Measurements from ENCODE around the gene ORC2. TPM values are rescaled to one million over a fixed set of nuclear protein-coding genes. Genes with fewer than 3 reads are reported as not detected.
"Not testable (repeated sequence)": the region's sequence is repeated elsewhere in the genome, so short reads cannot be mapped to it uniquely, and the experiment has no call there.

Gene ORC2
- polyA plus RNA-seq, 2 donors = 6.0 to 7.0 TPM

GRCh38 chr2:200905618-200906296 lies 57.7 kb downstream of the ORC2 start:
- no peaks in the 10 kb centered on the region for H3K9me3 ChIP-seq (ENCODE audit: control insufficient read depth in 2 of 2, insufficient read depth in 1 of 2, low read depth in 1 of 2, low read length in 1 of 2)
- no peak overlapping the region for H3K27ac ChIP-seq (ENCODE audit: low read depth in 2 of 2, low read length in 1 of 2)
- WGBS, 2 donors = 50 to 59% methylated on average over 2 of the region's 2 CpGs
- no peak overlapping the region for H3K4me3 ChIP-seq (ENCODE audit: low read depth in 1 of 2, low read length in 2 of 2)
- H3K4me1 ChIP-seq (ENCODE audit: control insufficient read depth in 2 of 2, insufficient read depth in 2 of 2, low read length in 1 of 2) = no peaks in the 10 kb centered on the region
- H3K27me3 ChIP-seq (ENCODE audit: control insufficient read depth in 1 of 2, insufficient read depth in 2 of 2, low read length in 2 of 2) = no peaks in the 10 kb centered on the region
- peaks cover 0 to 3% of the 10 kb centered on the region in 2 donors for H3K36me3 ChIP-seq (ENCODE audit: control insufficient read depth in 2 of 2, insufficient read depth in 2 of 2, low read length in 1 of 2)

GRCh38 chr2:200901459-200902072 lies 61.9 kb downstream of the ORC2 start:
- H3K9me3 ChIP-seq (ENCODE audit: control insufficient read depth in 2 of 2, insufficient read depth in 1 of 2, low read depth in 1 of 2, low read length in 1 of 2) = no peaks in the 10 kb centered on the region
- H3K36me3 ChIP-seq (ENCODE audit: control insufficient read depth in 2 of 2, insufficient read depth in 2 of 2, low read length in 1 of 2) = peaks cover 5 to 8% of the 10 kb centered on the region in 2 donors
- no peak overlapping the region for H3K27ac ChIP-seq (ENCODE audit: low read depth in 2 of 2, low read length in 1 of 2)
- no peaks in the 10 kb centered on the region for H3K4me1 ChIP-seq (ENCODE audit: control insufficient read depth in 2 of 2, insufficient read depth in 2 of 2, low read length in 1 of 2)
- no peak overlapping the region for H3K4me3 ChIP-seq (ENCODE audit: low read depth in 1 of 2, low read length in 2 of 2)
- H3K27me3 ChIP-seq (ENCODE audit: control insufficient read depth in 1 of 2, insufficient read depth in 2 of 2, low read length in 2 of 2) = no peaks in the 10 kb centered on the region
- WGBS, 2 donors = 7 to 10% methylated on average over 4 of the region's 4 CpGs

GRCh38 chr2:200899482-200899881 lies 64.0 kb downstream of the ORC2 start:
- Histone ChIP-seq H3K27ac (ENCODE audit: low read depth in 2 of 2, low read length in 1 of 2) (no peak overlapping the region), H3K4me3 (ENCODE audit: low read depth in 1 of 2, low read length in 2 of 2) (no peak overlapping the region), H3K36me3 (ENCODE audit: control insufficient read depth in 2 of 2, insufficient read depth in 2 of 2, low read length in 1 of 2) (peaks cover 6 to 14% of the 10 kb centered on the region in 2 donors), H3K9me3 (ENCODE audit: control insufficient read depth in 2 of 2, insufficient read depth in 1 of 2, low read depth in 1 of 2, low read length in 1 of 2) (no peaks in the 10 kb centered on the region), H3K4me1 (ENCODE audit: control insufficient read depth in 2 of 2, insufficient read depth in 2 of 2, low read length in 1 of 2) (no peaks in the 10 kb centered on the region), H3K27me3 (ENCODE audit: control insufficient read depth in 1 of 2, insufficient read depth in 2 of 2, low read length in 2 of 2) (no peaks in the 10 kb centered on the region)

GRCh38 chr2:200888704-200889625 lies 74.5 kb downstream of the ORC2 start, which contains the start of the genes NIF3L1 and PPIL3:
Gene NIF3L1, plus strand, starts transcription at chr2:200889371. Its CDS starts 2,573 bp downstream, at chr2:200891944.
Gene PPIL3, minus strand, starts transcription at chr2:200889077. Its CDS starts 1,462 bp downstream, at chr2:200887615.
- no peaks in the 10 kb centered on the region for H3K9me3 ChIP-seq (ENCODE audit: control insufficient read depth in 2 of 2, insufficient read depth in 1 of 2, low read depth in 1 of 2, low read length in 1 of 2)
- H3K36me3 ChIP-seq (ENCODE audit: control insufficient read depth in 2 of 2, insufficient read depth in 2 of 2, low read length in 1 of 2) = no peaks in the 10 kb centered on the region
- no peaks in the 10 kb centered on the region for H3K27me3 ChIP-seq (ENCODE audit: control insufficient read depth in 1 of 2, insufficient read depth in 2 of 2, low read length in 2 of 2)
- peak within 1 kb of the TSS; percentile 92 to 100 for H3K27ac ChIP-seq (ENCODE audit: low read depth in 2 of 2, low read length in 1 of 2)
- WGBS, 2 donors = 0% methylated on average over 50 of the region's 50 CpGs
- no peaks in the 10 kb centered on the region for H3K4me1 ChIP-seq (ENCODE audit: control insufficient read depth in 2 of 2, insufficient read depth in 2 of 2, low read length in 1 of 2)
- H3K4me3 ChIP-seq (ENCODE audit: low read depth in 1 of 2, low read length in 2 of 2) = peak within 1 kb of the TSS; percentile 68 to 85

- not testable (repeated sequence) for H3K9me3 ChIP-seq (ENCODE audit: control insufficient read depth in 2 of 2, insufficient read depth in 1 of 2, low read depth in 1 of 2, low read length in 1 of 2); H3K4me3 ChIP-seq (ENCODE audit: low read depth in 1 of 2, low read length in 2 of 2); H3K27ac ChIP-seq (ENCODE audit: low read depth in 2 of 2, low read length in 1 of 2); H3K4me1 ChIP-seq (ENCODE audit: control insufficient read depth in 2 of 2, insufficient read depth in 2 of 2, low read length in 1 of 2); H3K27me3 ChIP-seq (ENCODE audit: control insufficient read depth in 1 of 2, insufficient read depth in 2 of 2, low read length in 2 of 2)
- H3K36me3 ChIP-seq (ENCODE audit: control insufficient read depth in 2 of 2, insufficient read depth in 2 of 2, low read length in 1 of 2) = peaks cover 3 to 15% of the 10 kb centered on the region in 2 donors
- 80 to 84% methylated on average over 2 of the region's 2 CpGs for WGBS, 2 donors
Observed at GRCh38 chr2:200881715-200882249, 81.7 kb downstream of the ORC2 start.

- Histone ChIP-seq H3K27me3 (ENCODE audit: control insufficient read depth in 1 of 2, insufficient read depth in 2 of 2, low read length in 2 of 2) (no peaks in the 10 kb centered on the region), H3K9me3 (ENCODE audit: control insufficient read depth in 2 of 2, insufficient read depth in 1 of 2, low read depth in 1 of 2, low read length in 1 of 2) (no peaks in the 10 kb centered on the region), H3K36me3 (ENCODE audit: control insufficient read depth in 2 of 2, insufficient read depth in 2 of 2, low read length in 1 of 2) (peaks cover 10 to 11% of the 10 kb centered on the region in 2 donors), H3K27ac (ENCODE audit: low read depth in 2 of 2, low read length in 1 of 2) (no peak overlapping the region), H3K4me3 (ENCODE audit: low read depth in 1 of 2, low read length in 2 of 2) (no peak overlapping the region), H3K4me1 (ENCODE audit: control insufficient read depth in 2 of 2, insufficient read depth in 2 of 2, low read length in 1 of 2) (no peaks in the 10 kb centered on the region)
- WGBS, 2 donors = 93 to 94% methylated on average over 2 of the region's 2 CpGs
Observed at GRCh38 chr2:200878289-200878880, 85.1 kb downstream of the ORC2 start.

- Histone ChIP-seq H3K4me3 (ENCODE audit: low read depth in 1 of 2, low read length in 2 of 2) (no peak overlapping the region), H3K9me3 (ENCODE audit: control insufficient read depth in 2 of 2, insufficient read depth in 1 of 2, low read depth in 1 of 2, low read length in 1 of 2) (no peaks in the 10 kb centered on the region), H3K27me3 (ENCODE audit: control insufficient read depth in 1 of 2, insufficient read depth in 2 of 2, low read length in 2 of 2) (no peaks in the 10 kb centered on the region), H3K27ac (ENCODE audit: low read depth in 2 of 2, low read length in 1 of 2) (no peak overlapping the region), H3K4me1 (ENCODE audit: control insufficient read depth in 2 of 2, insufficient read depth in 2 of 2, low read length in 1 of 2) (no peaks in the 10 kb centered on the region), H3K36me3 (ENCODE audit: control insufficient read depth in 2 of 2, insufficient read depth in 2 of 2, low read length in 1 of 2) (peaks cover 8 to 11% of the 10 kb centered on the region in 2 donors)
Observed at GRCh38 chr2:200877443-200877842, 86.0 kb downstream of the ORC2 start.

GRCh38 chr2:200873560-200873959 lies 89.9 kb downstream of the ORC2 start:
- H3K9me3 ChIP-seq (ENCODE audit: control insufficient read depth in 2 of 2, insufficient read depth in 1 of 2, low read depth in 1 of 2, low read length in 1 of 2) = no peaks in the 10 kb centered on the region
- H3K27ac ChIP-seq (ENCODE audit: low read depth in 2 of 2, low read length in 1 of 2) = no peak overlapping the region
- H3K27me3 ChIP-seq (ENCODE audit: control insufficient read depth in 1 of 2, insufficient read depth in 2 of 2, low read length in 2 of 2) = no peaks in the 10 kb centered on the region
- peaks cover 0 to 3% of the 10 kb centered on the region in 2 donors for H3K4me1 ChIP-seq (ENCODE audit: control insufficient read depth in 2 of 2, insufficient read depth in 2 of 2, low read length in 1 of 2)
- peaks cover 0 to 11% of the 10 kb centered on the region in 2 donors for H3K36me3 ChIP-seq (ENCODE audit: control insufficient read depth in 2 of 2, insufficient read depth in 2 of 2, low read length in 1 of 2)
- H3K4me3 ChIP-seq (ENCODE audit: low read depth in 1 of 2, low read length in 2 of 2) = no peak overlapping the region
- 95 to 97% methylated on average over 6 of the region's 6 CpGs for WGBS, 2 donors

GRCh38 chr2:200871151-200871550 lies 92.3 kb downstream of the ORC2 start:
- Histone ChIP-seq H3K9me3 (ENCODE audit: control insufficient read depth in 2 of 2, insufficient read depth in 1 of 2, low read depth in 1 of 2, low read length in 1 of 2) (no peaks in the 10 kb centered on the region), H3K27ac (ENCODE audit: low read depth in 2 of 2, low read length in 1 of 2) (no peak overlapping the region), H3K36me3 (ENCODE audit: control insufficient read depth in 2 of 2, insufficient read depth in 2 of 2, low read length in 1 of 2) (peaks cover 0 to 11% of the 10 kb centered on the region in 2 donors), H3K4me3 (ENCODE audit: low read depth in 1 of 2, low read length in 2 of 2) (no peak overlapping the region), H3K4me1 (ENCODE audit: control insufficient read depth in 2 of 2, insufficient read depth in 2 of 2, low read length in 1 of 2) (peaks cover 0 to 3% of the 10 kb centered on the region in 2 donors), H3K27me3 (ENCODE audit: control insufficient read depth in 1 of 2, insufficient read depth in 2 of 2, low read length in 2 of 2) (no peaks in the 10 kb centered on the region)
- WGBS, 2 donors = 69 to 73% methylated on average over 3 of the region's 3 CpGs
